HepG2 (cell line): Measurements from ENCODE around the gene CALHM5. TPM values are rescaled to one million over a fixed set of nuclear protein-coding genes. Genes with fewer than 3 reads are reported as not detected.
A peak's percentile ranks its signal among the peaks of the same experiment; 100 is the strongest.

ENCODE experiments used
- ARNTL ChIP-seq: sonication (generic); formaldehyde crosslinking; IDR thresholded peaks from 2 replicates; pipeline ENCODE4 v1.4.0; 2020; ENCODE audit warnings: mild to moderate bottlenecking, missing genetic modification reagents
- CEBPG ChIP-seq: IDR thresholded peaks from 2 replicates; pipeline ENCODE4 v1.6.1; 2016
- IRX3 ChIP-seq: sonication (generic); formaldehyde crosslinking; IDR thresholded peaks from 2 replicates; pipeline ENCODE4 v1.8.1; 2023; ENCODE audit warnings: mild to moderate bottlenecking, low read depth, missing genetic modification reagents, borderline replicate concordance
- KDM2A ChIP-seq: sonication (generic); formaldehyde crosslinking; IDR thresholded peaks from 2 replicates; pipeline ENCODE4 v1.4.0; 2020; ENCODE audit warnings: low read depth, missing genetic modification reagents, borderline replicate concordance
- MTA3 ChIP-seq: sonication (generic); formaldehyde crosslinking; IDR thresholded peaks from 2 replicates; pipeline ENCODE4 v1.4.0; 2020; ENCODE audit warnings: missing genetic modification reagents
- MTF1 ChIP-seq: sonication (generic); formaldehyde crosslinking; IDR thresholded peaks from 2 replicates; pipeline ENCODE4 v1.5.0; 2020; ENCODE audit warnings: missing genetic modification reagents
- PAF1 ChIP-seq: IDR thresholded peaks from 2 replicates; pipeline ENCODE4 v1.6.1; 2016; ENCODE audit warnings: missing genetic modification reagents, missing compliant biosample characterization
- RELA ChIP-seq: sonication (generic); formaldehyde crosslinking; IDR thresholded peaks from 2 replicates; pipeline ENCODE4 v1.4.0; 2020; ENCODE audit warnings: missing genetic modification reagents
- REPIN1 ChIP-seq: sonication (generic); formaldehyde crosslinking; IDR thresholded peaks from 2 replicates; pipeline ENCODE4 v1.8.0; 2022; ENCODE audit warnings: missing genetic modification reagents, low read depth, mild to moderate bottlenecking, borderline replicate concordance
- RFXAP ChIP-seq: sonication (generic); formaldehyde crosslinking; IDR thresholded peaks from 2 replicates; pipeline ENCODE4 v1.4.0; 2020; ENCODE audit warnings: missing genetic modification reagents, borderline replicate concordance
- RXRB ChIP-seq: IDR thresholded peaks from 2 replicates; pipeline ENCODE4 v1.6.1; 2016; ENCODE audit warnings: borderline replicate concordance, missing genetic modification reagents, missing compliant biosample characterization
- SMC3 ChIP-seq: IDR thresholded peaks from 2 replicates; pipeline ENCODE4 v1.6.1; 2011; ENCODE audit warnings: low read length, improper control_type of control experiment
- THAP11 ChIP-seq: IDR thresholded peaks from 2 replicates; pipeline ENCODE4 v1.6.1; 2016; ENCODE audit warnings: missing biosample characterization, missing genetic modification reagents
- TP53 ChIP-seq: sonication (generic); formaldehyde crosslinking; conservative IDR thresholded peaks from 2 replicates; pipeline ENCODE4 v1.4.0; 2020; ENCODE audit warnings: missing genetic modification reagents
- ZFP90 ChIP-seq: sonication (generic); formaldehyde crosslinking; IDR thresholded peaks from 2 replicates; pipeline ENCODE4 v1.8.0; 2022; ENCODE audit warnings: missing genetic modification reagents, mild to moderate bottlenecking, inconsistent platforms, borderline replicate concordance
- ZFY ChIP-seq: sonication (generic); formaldehyde crosslinking; IDR thresholded peaks from 2 replicates; pipeline ENCODE4 v1.4.0; 2020; ENCODE audit warnings: missing genetic modification reagents
- ZFYVE20 ChIP-seq: sonication (generic); formaldehyde crosslinking; IDR thresholded peaks from 2 replicates; pipeline ENCODE4 v1.8.0; 2023; ENCODE audit warnings: low read depth, mild to moderate bottlenecking, moderate library complexity, missing genetic modification reagents, borderline replicate concordance
- ZNF33B ChIP-seq: sonication (generic); formaldehyde crosslinking; IDR thresholded peaks from 2 replicates; pipeline ENCODE4 v1.5.1; 2020; ENCODE audit warnings: mild to moderate bottlenecking, missing genetic modification reagents
- ZNF614 ChIP-seq: IDR thresholded peaks from 2 replicates; pipeline ENCODE4 v1.6.1; 2018; ENCODE audit warnings: missing biosample characterization, missing genetic modification reagents, inconsistent platforms, borderline replicate concordance
- ZNF790 ChIP-seq: sonication (generic); formaldehyde crosslinking; IDR thresholded peaks from 2 replicates; pipeline ENCODE4 v1.8.0; 2022; ENCODE audit warnings: missing genetic modification reagents, mild to moderate bottlenecking, borderline replicate concordance
- ZNF792 ChIP-seq: IDR thresholded peaks from 2 replicates; pipeline ENCODE4 v1.6.1; 2016
- ZNF839 ChIP-seq: sonication (generic); formaldehyde crosslinking; IDR thresholded peaks from 2 replicates; pipeline ENCODE4 v1.4.0; 2020; ENCODE audit warnings: missing genetic modification reagents, mild to moderate bottlenecking, borderline replicate concordance
- polyA plus RNA-seq, 8 experiments: library from polyadenylated mRNA; depleted of rRNA in 3 of 8; stranded (reverse) in 7 of 8; unstranded in 1 of 8; fragments of >200 nt; fragmentation: Illumina TruSeq in 4 of 8; extraction: Trizol in 4 of 8; gene quantifications; 2 replicates each; pipeline versions ENCODE4 v1.2.1 to v1.2.3, GENCODE V29; 2011 to 2016; ENCODE audit warnings: low read depth in 4 of 8, missing spikeins in 1 of 8, mixed read lengths in 1 of 8; ENCODE audit not compliant: insufficient read depth in 1 of 8
- total RNA-seq, 5 experiments: library from RNA; depleted of rRNA; stranded (reverse); fragments of >200 nt; fragmentation: Illumina TruSeq; extraction: Trizol; gene quantifications; 2 replicates each; pipeline ENCODE4 v1.2.3, GENCODE V29; 2016; ENCODE audit warnings: low read depth in 1 of 5
- TF ChIP-seq, protein P1 (sequence below): sonication (generic); formaldehyde crosslinking; IDR thresholded peaks from 2 replicates; pipeline ENCODE4 v1.9.0; 2021; ENCODE audit warnings: missing genetic modification reagents, mild to moderate bottlenecking, borderline replicate concordance
- TF ChIP-seq, protein P2 (sequence below): sonication (generic); formaldehyde crosslinking; IDR thresholded peaks from 2 replicates; pipeline ENCODE4 v1.9.0; 2021; ENCODE audit warnings: mild to moderate bottlenecking, missing genetic modification reagents

Gene CALHM5
- total and polyA plus RNA-seq, 2 of the 13 experiments (the other 11 are each of a cell fraction or from before 2014, with no cell fraction given), result not detected

DNA sequence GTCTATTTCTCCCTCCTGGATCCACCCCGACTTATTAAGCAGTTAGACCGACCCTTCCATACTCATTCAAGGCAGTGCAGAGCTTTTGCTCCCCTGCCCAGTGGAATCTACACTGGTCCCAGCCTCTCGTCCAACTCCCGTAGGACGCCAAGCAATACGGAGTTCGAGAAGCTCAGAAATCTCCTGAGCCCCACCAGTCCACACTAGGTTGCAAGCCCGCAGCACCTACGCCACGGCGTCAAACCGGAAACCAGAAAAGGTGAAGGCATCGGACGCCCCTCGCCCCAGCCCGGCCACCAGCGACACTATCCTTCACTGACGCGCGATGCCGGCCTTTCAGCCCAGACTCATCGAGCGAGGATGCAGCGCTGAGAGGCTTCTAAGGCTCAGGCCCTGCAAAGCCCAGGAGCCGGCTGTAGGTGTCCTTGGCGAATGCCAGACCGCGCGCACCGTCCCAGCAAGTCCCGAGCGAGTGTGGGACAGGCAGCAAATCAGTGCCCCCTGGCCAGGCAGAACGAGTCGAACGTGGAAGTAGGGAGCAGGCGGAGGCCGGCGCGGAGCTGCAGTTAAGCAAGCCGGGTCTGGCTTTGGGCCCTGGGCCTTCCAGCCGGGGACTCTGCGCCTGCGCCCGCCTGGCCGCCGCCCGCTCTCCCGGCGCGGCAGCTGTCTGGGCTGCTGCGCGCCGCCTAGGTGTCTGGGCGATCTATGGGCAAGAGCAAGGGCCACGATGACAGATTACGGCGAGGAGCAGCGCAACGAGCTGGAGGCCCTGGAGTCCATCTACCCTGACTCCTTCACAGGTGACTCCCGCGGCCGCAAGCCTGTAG, 59.6 kb downstream of the CALHM5 start, which contains the start of gene RWDD1 (continued):
- TF ChIP-seq ZNF790 (CRISPR knock-in tag) (0 out of 2 replicates have a peak, but pooled peaks have one; percentile 68), SMC3 (no peak), ZFYVE20 (no peak), MTF1 (CRISPR knock-in tag) (0 out of 2 replicates have a peak, but pooled peaks have one; percentile 29), ZNF614 (CRISPR knock-in tag) (peak; percentile 94), ZNF33B (CRISPR knock-in tag) (peak; percentile 95), IRX3 (CRISPR knock-in tag) (peak; percentile 90), CEBPG (CRISPR knock-in tag) (peak; percentile 87), TP53 (CRISPR knock-in tag) (peak; percentile 75; the same call in 1 of the 2 replicates), PAF1 (no peak), ZFP90 (CRISPR knock-in tag) (peak; percentile 95; the same call in 1 of the 2 replicates), RELA (CRISPR knock-in tag) (peak; percentile 98), ARNTL (CRISPR knock-in tag) (peak; percentile 65), KDM2A (peak; percentile 99), ZNF839 (CRISPR knock-in tag) (peak; percentile 85; the same call in 1 of the 2 replicates), REPIN1 (peak; percentile 100), RFXAP (peak; percentile 96), ZNF792 (CRISPR knock-in tag) (peak; percentile 96), THAP11 (CRISPR knock-in tag) (peak; percentile 98), ZFY (CRISPR knock-in tag) (peak; percentile 100), RXRB (CRISPR knock-in tag) (peak; percentile 67), MTA3 (CRISPR knock-in tag) (0 out of 2 replicates have a peak, but pooled peaks have one; percentile 53)
- TF ChIP-seq, protein P1, sequence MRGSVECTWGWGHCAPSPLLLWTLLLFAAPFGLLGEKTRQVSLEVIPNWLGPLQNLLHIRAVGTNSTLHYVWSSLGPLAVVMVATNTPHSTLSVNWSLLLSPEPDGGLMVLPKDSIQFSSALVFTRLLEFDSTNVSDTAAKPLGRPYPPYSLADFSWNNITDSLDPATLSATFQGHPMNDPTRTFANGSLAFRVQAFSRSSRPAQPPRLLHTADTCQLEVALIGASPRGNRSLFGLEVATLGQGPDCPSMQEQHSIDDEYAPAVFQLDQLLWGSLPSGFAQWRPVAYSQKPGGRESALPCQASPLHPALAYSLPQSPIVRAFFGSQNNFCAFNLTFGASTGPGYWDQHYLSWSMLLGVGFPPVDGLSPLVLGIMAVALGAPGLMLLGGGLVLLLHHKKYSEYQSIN (CRISPR knock-in tag), result no peak
- TF ChIP-seq, protein P2, sequence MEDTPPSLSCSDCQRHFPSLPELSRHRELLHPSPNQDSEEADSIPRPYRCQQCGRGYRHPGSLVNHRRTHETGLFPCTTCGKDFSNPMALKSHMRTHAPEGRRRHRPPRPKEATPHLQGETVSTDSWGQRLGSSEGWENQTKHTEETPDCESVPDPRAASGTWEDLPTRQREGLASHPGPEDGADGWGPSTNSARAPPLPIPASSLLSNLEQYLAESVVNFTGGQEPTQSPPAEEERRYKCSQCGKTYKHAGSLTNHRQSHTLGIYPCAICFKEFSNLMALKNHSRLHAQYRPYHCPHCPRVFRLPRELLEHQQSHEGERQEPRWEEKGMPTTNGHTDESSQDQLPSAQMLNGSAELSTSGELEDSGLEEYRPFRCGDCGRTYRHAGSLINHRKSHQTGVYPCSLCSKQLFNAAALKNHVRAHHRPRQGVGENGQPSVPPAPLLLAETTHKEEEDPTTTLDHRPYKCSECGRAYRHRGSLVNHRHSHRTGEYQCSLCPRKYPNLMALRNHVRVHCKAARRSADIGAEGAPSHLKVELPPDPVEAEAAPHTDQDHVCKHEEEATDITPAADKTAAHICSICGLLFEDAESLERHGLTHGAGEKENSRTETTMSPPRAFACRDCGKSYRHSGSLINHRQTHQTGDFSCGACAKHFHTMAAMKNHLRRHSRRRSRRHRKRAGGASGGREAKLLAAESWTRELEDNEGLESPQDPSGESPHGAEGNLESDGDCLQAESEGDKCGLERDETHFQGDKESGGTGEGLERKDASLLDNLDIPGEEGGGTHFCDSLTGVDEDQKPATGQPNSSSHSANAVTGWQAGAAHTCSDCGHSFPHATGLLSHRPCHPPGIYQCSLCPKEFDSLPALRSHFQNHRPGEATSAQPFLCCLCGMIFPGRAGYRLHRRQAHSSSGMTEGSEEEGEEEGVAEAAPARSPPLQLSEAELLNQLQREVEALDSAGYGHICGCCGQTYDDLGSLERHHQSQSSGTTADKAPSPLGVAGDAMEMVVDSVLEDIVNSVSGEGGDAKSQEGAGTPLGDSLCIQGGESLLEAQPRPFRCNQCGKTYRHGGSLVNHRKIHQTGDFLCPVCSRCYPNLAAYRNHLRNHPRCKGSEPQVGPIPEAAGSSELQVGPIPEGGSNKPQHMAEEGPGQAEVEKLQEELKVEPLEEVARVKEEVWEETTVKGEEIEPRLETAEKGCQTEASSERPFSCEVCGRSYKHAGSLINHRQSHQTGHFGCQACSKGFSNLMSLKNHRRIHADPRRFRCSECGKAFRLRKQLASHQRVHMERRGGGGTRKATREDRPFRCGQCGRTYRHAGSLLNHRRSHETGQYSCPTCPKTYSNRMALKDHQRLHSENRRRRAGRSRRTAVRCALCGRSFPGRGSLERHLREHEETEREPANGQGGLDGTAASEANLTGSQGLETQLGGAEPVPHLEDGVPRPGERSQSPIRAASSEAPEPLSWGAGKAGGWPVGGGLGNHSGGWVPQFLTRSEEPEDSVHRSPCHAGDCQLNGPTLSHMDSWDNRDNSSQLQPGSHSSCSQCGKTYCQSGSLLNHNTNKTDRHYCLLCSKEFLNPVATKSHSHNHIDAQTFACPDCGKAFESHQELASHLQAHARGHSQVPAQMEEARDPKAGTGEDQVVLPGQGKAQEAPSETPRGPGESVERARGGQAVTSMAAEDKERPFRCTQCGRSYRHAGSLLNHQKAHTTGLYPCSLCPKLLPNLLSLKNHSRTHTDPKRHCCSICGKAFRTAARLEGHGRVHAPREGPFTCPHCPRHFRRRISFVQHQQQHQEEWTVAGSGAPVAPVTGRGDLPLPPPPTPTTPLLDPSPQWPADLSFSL (CRISPR knock-in tag), result no peak
